ENCODE measurements around the gene NDUFAF3. TPM values are rescaled to one million over a fixed set of nuclear protein-coding genes. Genes with fewer than 3 reads are reported as not detected.

The NDUFAF3 gene
- total RNA-seq, 1 experiment from 2014 or later: 40.7 TPM

GRCh38 chr3:49006408-49007067 lies 15.4 kb upstream of the NDUFAF3 start:
- no peak overlapping the region for H3K56ac ChIP-seq (ENCODE audit: insufficient read length, low read depth, low read length)
- H3K27me3 ChIP-seq (ENCODE audit: insufficient read depth, low read length): no peaks in the 10 kb centered on the region
- H4K8ac ChIP-seq (replicated peaks; ENCODE audit: insufficient read length, low read depth, low read length): no peak overlapping the region
- no peaks in the 10 kb centered on the region for H3K9me3 ChIP-seq (ENCODE audit: control insufficient read depth, low read depth, low read length)
- no peak overlapping the region for H2BK20ac ChIP-seq (ENCODE audit: low read depth, low read length, poor library complexity, severe bottlenecking)
- no peaks in the 10 kb centered on the region for H3K79me1 ChIP-seq (ENCODE audit: insufficient read depth, low read depth, low read length, poor library complexity, severe bottlenecking)
- H3K23me2 ChIP-seq (ENCODE audit: insufficient read length, low read depth, low read length, poor library complexity, severe bottlenecking): peaks cover 13% of the 10 kb centered on the region
- H3K4me2 ChIP-seq (ENCODE audit: insufficient read depth, insufficient read length, low read length): peak overlapping the region; percentile 78
- H3K79me2 ChIP-seq (ENCODE audit: insufficient read depth, low read length): peaks cover 10% of the 10 kb centered on the region; the same call in 1 of the 2 replicates
- no peak overlapping the region for H3K4ac ChIP-seq (ENCODE audit: low read depth, low read length)
- Mint-ChIP-seq H3K27ac (peak overlapping the region in 2 of 3 experiments; percentile 91 to 93; a peak in 5 of 7 replicates), H3K4me1 (peaks cover 12 to 13% of the 10 kb centered on the region in 2 experiments), H3K27me3 (ENCODE audit: low read depth) (no peaks in the 10 kb centered on the region; the same call in 1 of the 2 replicates), H3K9me3 (no peaks in the 10 kb centered on the region; a peak in 1 of 5 replicates), H3K36me3 (ENCODE audit: insufficient read depth in 1 of 3, low read depth in 3 of 3) (peaks cover under 1 to 28% (median 19%) of the 10 kb centered on the region in 3 experiments), H3K4me3 (peak overlapping the region; percentile 99 to 100)
- no peak overlapping the region for H2BK120ac ChIP-seq (ENCODE audit: low read depth, low read length, poor library complexity, severe bottlenecking)
- H4K5ac ChIP-seq (ENCODE audit: insufficient read length, low read depth, low read length): no peak overlapping the region
- H3T11ph ChIP-seq (ENCODE audit: low read length): no peak overlapping the region
- H3K4me1 ChIP-seq (ENCODE audit: insufficient read depth, low read length): no peaks in the 10 kb centered on the region; the same call in 1 of the 2 replicates
- H3K23ac ChIP-seq (ENCODE audit: insufficient read length, low read depth, low read length): no peak overlapping the region
- DNase-seq: no peak
- H4K20me1 ChIP-seq (ENCODE audit: control insufficient read depth, insufficient read depth, insufficient read length): no peaks in the 10 kb centered on the region
- no peak overlapping the region for H2AFZ ChIP-seq (ENCODE audit: low read length)
- peak overlapping the region; percentile 75; the same call in 1 of the 2 replicates for H3K14ac ChIP-seq (ENCODE audit: insufficient read depth, low read length)
- H2BK15ac ChIP-seq (ENCODE audit: low read depth, low read length): no peak overlapping the region
- H2BK12ac ChIP-seq (ENCODE audit: insufficient read length, low read depth, low read length): no peak overlapping the region
- no peak overlapping the region for H4K91ac ChIP-seq (ENCODE audit: insufficient read length, low read depth, low read length)
- TF ChIP-seq CTCF (conservative IDR thresholded peaks at IDR 0.05): no peak
- no peak overlapping the region for H2BK5ac ChIP-seq (ENCODE audit: insufficient read length, low read length)
- no CpG with 5 or more reads among the region's 32 CpGs for WGBS (ENCODE audit: extremely low coverage, insufficient read length, low lambda C conversion rate)
- peak overlapping the region; percentile 87 for H3K9ac ChIP-seq (ENCODE audit: extremely low read depth, insufficient read length, low read length)
- no peak overlapping the region for H3K27ac ChIP-seq (ENCODE audit: insufficient read length, low read depth, low read length)
- peak overlapping the region; percentile 62 for H3K18ac ChIP-seq (ENCODE audit: insufficient read length, low read depth, low read length)
- H2AK5ac ChIP-seq (ENCODE audit: insufficient read length, low read length): no peak overlapping the region

All from H9 (cell line).